NT2/D1 (cell line): ENCODE results near the gene TEAD1.

ENCODE experiments used
- SUZ12 ChIP-seq: IDR thresholded peaks from 2 replicates; pipeline ENCODE4 v1.6.1; 2011; ENCODE audit not compliant: insufficient read length, insufficient read depth; ENCODE audit errors: extremely low read depth
- YY1 ChIP-seq: IDR thresholded peaks from 2 replicates; pipeline ENCODE4 v1.6.1; 2011; ENCODE audit not compliant: insufficient read length, insufficient read depth
- ZNF274 ChIP-seq: IDR thresholded peaks from 2 replicates; pipeline ENCODE4 v1.6.1; 2011; ENCODE audit warnings: mild to moderate bottlenecking, low read depth, low read length

GRCh38 chr11:12793506-12793905, 119.3 kb downstream of the TEAD1 start:
- TF ChIP-seq ZNF274, result no peak
- no peak for TF ChIP-seq YY1
- no peak for TF ChIP-seq SUZ12
